SJCRH30 (cell line): Measurements from ENCODE around the gene KBTBD2. TPM values are rescaled to one million over a fixed set of nuclear protein-coding genes. Genes with fewer than 3 reads are reported as not detected.
"Not testable (repeated sequence)": the region's sequence is repeated elsewhere in the genome, so short reads cannot be mapped to it uniquely, and the experiment has no call there.

ENCODE experiments used
- DNase-seq, 2 experiments: peaks; one replicate each; pipeline ENCODE4 v3.0.0-alpha.2; 2015 to 2020
- H3K27ac ChIP-seq: fragments of 250-450 bp; sonication (Bioruptor Pico); 2 replicates; pipeline ENCODE4 v1.5.1; 2020; ENCODE audit warnings: mild to moderate bottlenecking, moderate library complexity
- H3K27me3 ChIP-seq: fragments of 250-450 bp; sonication (Bioruptor Pico); 2 replicates; pipeline ENCODE4 v1.5.1; 2020; ENCODE audit warnings: mild to moderate bottlenecking, moderate library complexity
- H3K36me3 ChIP-seq: fragments of 250-450 bp; sonication (Bioruptor Pico); 2 replicates; pipeline ENCODE4 v1.5.1; 2020; ENCODE audit warnings: mild to moderate bottlenecking, moderate library complexity
- H3K4me1 ChIP-seq: fragments of 250-450 bp; sonication (Bioruptor Pico); 2 replicates; pipeline ENCODE4 v1.5.1; 2020; ENCODE audit warnings: mild to moderate bottlenecking, moderate library complexity
- H3K4me3 ChIP-seq: fragments of 250-450 bp; sonication (Bioruptor Pico); 2 replicates; pipeline ENCODE4 v1.5.1; 2020; ENCODE audit warnings: mild to moderate bottlenecking, moderate library complexity
- H3K9me3 ChIP-seq: fragments of 250-450 bp; sonication (Bioruptor Pico); replicated peaks from 2 replicates; pipeline ENCODE4 v1.5.1; 2020; ENCODE audit warnings: mild to moderate bottlenecking, moderate library complexity
- total RNA-seq: library from RNA; depleted of rRNA; stranded (reverse); fragments of >200 nt; shearing (Covaris generic); gene quantifications from 2 replicates; pipeline ENCODE4 v1.2.3, GENCODE V29; 2014; rRNA removed

Gene KBTBD2
- 50.7 and 51.4 TPM in 2 replicates for total RNA-seq

DNA sequence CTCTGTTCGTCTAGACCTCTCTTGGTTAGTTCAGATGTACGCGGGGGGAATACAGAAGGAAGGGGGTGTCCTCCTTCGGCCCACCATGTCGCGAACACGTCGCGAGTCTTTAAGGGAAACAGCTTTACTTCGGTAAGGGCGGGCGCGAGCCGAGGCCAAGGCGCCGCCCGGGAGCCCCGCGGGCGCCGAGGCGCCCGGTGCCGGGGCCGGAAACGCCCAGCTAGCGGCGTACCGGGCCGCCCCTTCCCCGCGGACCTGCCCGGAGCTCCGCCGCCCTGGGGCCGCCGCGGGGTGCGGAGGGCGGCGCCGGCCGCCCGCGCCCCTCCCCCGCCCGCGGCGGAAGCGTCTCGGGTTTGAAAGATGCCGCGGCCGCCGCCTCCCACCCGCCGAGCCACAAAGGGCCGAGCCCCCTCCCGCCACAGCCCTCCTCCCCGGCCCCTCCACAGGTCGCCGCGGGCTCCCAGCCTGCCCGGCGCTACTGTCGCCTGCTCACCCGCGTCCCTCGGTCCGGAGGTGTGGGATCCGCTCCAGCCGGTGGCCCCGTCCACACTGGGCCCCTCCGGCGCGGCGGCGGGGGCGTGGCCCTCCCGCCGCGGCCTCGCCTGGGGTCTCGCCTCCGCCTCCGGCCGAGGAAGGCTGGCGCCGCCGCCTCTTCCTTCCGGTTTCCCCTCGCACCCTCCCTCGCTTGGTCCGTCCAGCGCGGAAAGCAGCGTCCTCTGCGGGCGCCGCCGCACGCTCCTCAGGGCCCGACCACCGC lies at the start of gene KBTBD2:
TSS of gene KBTBD2 (minus strand) at position 718 of the 757 bp plus-strand sequence. CDS start 12,156 bp downstream, outside the sequence.
- peak; percentile 88 to 90 for DNase-seq
- H3K4me3 ChIP-seq, result peak within 1 kb of the TSS; percentile 100
- no peaks in the 10 kb centered on the region for H3K27me3 ChIP-seq
- peak within 1 kb of the TSS; percentile 90 for H3K27ac ChIP-seq
- H3K9me3 ChIP-seq, result no peaks in the 10 kb centered on the region
- peaks cover 3% of the 10 kb centered on the region; the same call in 1 of the 2 replicates for H3K36me3 ChIP-seq
- H3K4me1 ChIP-seq, result peaks cover 13% of the 10 kb centered on the region

DNA sequence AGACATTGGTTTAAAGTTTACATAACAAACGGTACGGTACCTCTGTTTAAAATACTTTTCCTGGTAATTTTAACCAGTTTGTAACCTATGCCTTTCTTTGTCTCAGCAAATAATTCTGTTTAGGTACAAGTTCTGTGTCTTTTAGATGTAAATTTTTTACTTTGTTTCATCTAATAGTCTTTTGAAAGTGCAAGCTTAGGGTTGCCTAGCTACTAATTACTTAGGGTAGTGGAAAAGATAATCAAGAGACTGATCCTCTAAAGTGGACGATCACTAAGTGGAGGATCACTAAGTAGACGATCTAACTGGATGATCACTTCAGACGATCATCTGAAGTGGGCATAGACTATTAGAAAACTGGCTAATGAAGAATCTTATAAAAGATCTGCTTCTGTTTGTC lies 49.6 kb upstream of the KBTBD2 start:
- H3K9me3 ChIP-seq, result peaks cover 6% of the 10 kb centered on the region
- peak overlapping the region; percentile 72 for H3K4me3 ChIP-seq
- H3K36me3 ChIP-seq, result no peaks in the 10 kb centered on the region; the same call in 1 of the 2 replicates
- DNase-seq, result peak in 1 of 2 experiments; percentile 12
- no peaks in the 10 kb centered on the region for H3K27me3 ChIP-seq
- peaks cover 4% of the 10 kb centered on the region; the same call in 1 of the 2 replicates for H3K4me1 ChIP-seq
- H3K27ac ChIP-seq, result no peak overlapping the region

DNA sequence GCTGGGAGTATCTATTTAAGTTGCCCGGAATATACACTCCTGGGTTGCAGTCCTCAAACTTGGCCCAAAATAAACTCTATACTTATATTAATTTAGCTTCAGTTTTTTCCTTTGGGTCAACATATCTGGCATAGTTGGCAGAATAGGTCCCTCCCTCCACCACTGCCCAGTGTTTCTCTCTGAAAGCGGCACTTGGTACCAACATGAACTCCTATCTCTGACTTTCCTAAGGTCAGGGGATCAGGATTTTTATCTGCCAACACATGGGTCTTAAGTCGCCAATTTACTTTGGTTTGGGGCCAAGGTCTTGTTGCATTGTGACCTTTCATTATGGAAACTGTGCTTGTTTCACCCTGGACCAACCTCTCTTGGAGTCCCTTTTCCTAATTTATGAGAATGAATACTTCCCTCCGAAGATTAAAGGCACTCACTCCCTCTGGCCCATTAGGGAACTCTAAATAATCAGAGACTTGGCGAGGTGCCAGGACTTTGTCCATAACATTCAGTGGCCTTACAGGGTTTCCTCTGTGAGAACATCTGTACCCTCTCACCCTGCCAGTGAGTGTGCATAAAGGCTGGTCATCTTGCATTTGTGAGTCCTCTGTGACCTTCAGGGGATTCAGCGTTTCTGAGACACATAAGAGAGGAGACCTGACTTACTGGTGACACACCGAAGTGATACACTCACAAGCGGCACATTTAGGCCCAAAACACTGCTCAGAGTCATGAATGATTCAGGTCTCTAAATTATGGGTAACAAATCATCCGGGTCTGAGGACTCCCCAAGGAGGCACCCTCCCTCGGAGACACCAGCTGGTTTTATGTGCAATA lies 46.0 kb upstream of the KBTBD2 start:
- H3K4me3 ChIP-seq, result no peak overlapping the region
- no peaks in the 10 kb centered on the region for H3K9me3 ChIP-seq
- peaks cover 4% of the 10 kb centered on the region; the same call in 1 of the 2 replicates for H3K4me1 ChIP-seq
- no peak overlapping the region for H3K27ac ChIP-seq
- peaks cover under 1% of the 10 kb centered on the region for H3K36me3 ChIP-seq
- peak; percentile 44 to 70 for DNase-seq
- no peaks in the 10 kb centered on the region for H3K27me3 ChIP-seq

DNA sequence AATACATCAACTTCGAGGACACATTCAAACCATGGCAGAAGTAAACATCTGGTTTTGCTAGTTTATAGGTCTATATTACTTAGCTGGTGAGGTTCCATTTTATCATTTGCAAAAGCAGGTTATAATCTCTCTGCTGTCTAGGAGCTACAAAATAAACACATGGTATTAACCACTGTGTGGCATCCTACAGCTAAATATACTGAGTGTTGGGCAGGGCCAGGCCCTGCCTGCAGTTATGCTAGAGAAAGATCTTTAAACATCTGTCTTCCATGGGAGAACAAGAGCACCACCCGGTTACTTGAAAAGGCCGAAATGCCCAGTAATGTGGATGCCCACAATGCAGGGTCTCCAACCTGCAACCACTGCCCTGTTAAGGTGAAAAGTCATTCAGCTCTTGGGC lies 45.1 kb upstream of the KBTBD2 start:
- Histone ChIP-seq H3K27me3 (no peaks in the 10 kb centered on the region), H3K4me1 (peaks cover 4% of the 10 kb centered on the region; the same call in 1 of the 2 replicates), H3K36me3 (peaks cover 3% of the 10 kb centered on the region), H3K4me3 (no peak overlapping the region), H3K27ac (no peak overlapping the region), H3K9me3 (no peaks in the 10 kb centered on the region)
- no peak for DNase-seq

DNA sequence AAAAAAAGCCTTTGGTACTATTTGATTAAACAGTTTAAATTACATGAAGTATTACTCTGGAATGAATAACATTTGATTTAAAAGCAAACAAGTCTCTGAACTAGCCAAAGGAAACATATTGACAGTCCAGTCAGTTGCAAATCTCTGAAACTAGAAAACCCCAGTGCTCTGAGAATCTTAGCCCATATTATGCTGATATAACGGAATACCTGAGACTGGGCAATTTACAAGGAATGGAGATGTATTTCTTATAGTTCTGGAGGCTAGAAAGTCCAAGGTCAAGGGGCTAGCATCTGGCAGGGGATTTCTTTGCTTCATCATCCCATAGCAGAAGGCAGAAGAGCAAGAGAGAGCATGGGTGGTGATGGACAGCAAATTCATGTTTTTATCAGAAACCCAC lies 44.0 kb upstream of the KBTBD2 start:
- no peak overlapping the region for H3K27ac ChIP-seq
- no peak for DNase-seq
- no peaks in the 10 kb centered on the region for H3K27me3 ChIP-seq
- peaks cover 4% of the 10 kb centered on the region; the same call in 1 of the 2 replicates for H3K4me1 ChIP-seq
- H3K4me3 ChIP-seq, result no peak overlapping the region
- no peaks in the 10 kb centered on the region for H3K9me3 ChIP-seq
- peaks cover 3% of the 10 kb centered on the region for H3K36me3 ChIP-seq

DNA sequence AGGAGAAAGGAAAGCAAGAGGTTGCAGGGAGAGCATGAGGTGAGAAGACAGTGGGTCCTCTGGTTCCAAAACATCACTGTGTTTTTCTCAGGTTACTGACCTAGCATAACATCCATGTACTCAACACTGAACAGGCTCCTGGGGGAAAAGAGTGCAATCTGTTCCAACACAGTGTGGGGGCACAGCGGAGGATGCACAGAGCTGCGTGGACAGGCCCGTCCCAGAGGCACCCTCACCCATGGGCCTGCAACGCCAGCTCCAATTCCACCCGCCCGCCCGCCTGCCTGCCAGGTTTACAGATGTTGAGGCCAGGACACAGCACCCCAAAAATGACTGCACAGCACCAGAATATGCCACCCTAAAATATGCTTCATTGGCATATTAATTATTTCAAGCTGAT lies 38.8 kb upstream of the KBTBD2 start:
- H3K27ac ChIP-seq, result no peak overlapping the region
- H3K4me1 ChIP-seq, result peaks cover 10% of the 10 kb centered on the region
- no peaks in the 10 kb centered on the region for H3K9me3 ChIP-seq
- no peak overlapping the region for H3K4me3 ChIP-seq
- no peaks in the 10 kb centered on the region for H3K27me3 ChIP-seq
- DNase-seq, result no peak
- peaks cover 21% of the 10 kb centered on the region for H3K36me3 ChIP-seq

DNA sequence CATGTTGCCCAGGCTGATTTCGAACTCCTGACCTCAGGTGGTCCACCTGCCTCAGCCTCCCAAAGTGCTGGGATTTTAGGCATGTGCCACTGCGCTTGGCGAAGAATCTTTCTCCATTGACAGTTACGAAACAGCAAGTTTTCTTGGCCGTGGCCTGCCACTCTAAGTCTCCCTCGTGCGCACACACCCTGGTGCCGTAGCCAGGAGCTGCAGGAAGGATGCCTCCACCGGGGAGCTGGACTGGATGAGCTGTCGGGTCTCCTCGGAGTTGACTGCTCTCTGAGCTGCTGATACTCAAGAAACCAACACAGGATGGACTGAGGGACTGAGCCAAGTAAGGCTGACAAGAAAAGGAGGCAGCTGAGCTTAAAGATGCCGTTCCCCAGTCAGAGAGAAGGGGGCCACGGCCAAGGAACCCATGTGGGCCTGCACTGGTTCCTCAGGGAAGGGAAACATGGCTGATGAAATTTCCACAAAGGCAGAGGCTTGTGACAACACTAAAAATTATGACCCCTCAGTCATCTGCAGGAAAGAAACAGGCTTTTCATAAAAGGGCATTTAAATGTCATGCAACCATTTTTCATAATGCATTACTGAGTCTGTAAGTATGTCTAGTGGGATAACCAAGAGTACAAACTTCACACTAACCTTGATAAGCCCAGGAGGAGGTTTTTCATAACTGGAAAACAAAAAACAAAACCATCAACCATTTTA lies 38.0 kb upstream of the KBTBD2 start:
- no peak for DNase-seq
- Histone ChIP-seq H3K36me3 (peaks cover 21% of the 10 kb centered on the region), H3K9me3 (no peaks in the 10 kb centered on the region), H3K27me3 (no peaks in the 10 kb centered on the region), H3K27ac (no peak overlapping the region), H3K4me3 (no peak overlapping the region), H3K4me1 (peaks cover 13% of the 10 kb centered on the region)

DNA sequence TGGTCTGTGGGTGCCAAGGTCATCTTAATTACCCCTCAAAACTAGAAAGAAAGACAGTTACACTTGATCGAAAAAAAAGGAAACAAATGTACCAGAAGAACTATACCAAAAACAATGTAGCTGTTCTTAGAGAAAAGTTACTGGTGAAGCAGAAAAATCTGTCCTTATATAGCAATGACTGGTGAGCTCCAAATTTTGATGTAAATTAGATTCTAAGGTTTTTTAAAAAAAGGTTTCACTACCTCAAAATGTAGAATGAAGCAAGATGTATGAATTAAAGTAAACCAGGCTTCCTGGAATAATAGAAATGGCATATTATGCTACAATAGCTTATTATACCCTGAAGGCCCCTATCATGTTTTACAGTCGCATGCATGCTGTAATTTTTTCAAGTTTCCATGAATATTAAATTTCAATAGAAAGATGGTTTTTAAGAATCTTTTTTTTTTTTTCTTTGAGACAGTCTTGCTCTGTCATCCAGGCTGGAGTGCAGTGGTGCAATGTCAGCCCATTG lies 37.3 kb upstream of the KBTBD2 start:
- peaks cover 24% of the 10 kb centered on the region for H3K36me3 ChIP-seq
- H3K4me1 ChIP-seq, result peaks cover 13% of the 10 kb centered on the region
- H3K27me3 ChIP-seq, result no peaks in the 10 kb centered on the region
- no peak overlapping the region for H3K4me3 ChIP-seq
- no peak for DNase-seq
- no peak overlapping the region for H3K27ac ChIP-seq
- no peaks in the 10 kb centered on the region for H3K9me3 ChIP-seq

DNA sequence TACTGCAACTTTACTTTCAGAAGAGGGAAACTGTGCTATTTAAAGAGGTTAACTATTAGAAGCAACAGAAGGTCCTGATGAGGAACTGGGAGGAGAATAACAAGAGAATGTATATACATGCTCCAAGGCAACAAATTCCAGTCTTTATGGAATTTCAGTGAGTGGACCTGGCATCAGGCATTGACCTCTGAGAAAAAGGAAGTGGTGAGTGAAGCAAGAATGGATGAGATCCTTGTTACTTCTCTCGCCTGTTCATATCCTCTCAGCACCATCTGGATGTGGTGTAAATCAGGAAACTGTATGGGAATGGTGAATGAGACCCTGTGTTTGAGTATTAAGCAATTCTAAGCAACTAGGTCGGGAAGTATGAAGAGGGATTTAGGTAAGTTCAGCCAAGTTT lies 30.3 kb upstream of the KBTBD2 start:
- Histone ChIP-seq H3K27me3 (no peaks in the 10 kb centered on the region), H3K27ac (peak overlapping the region; percentile 3; the same call in 1 of the 2 replicates), H3K4me3 (no peak overlapping the region), H3K9me3 (no peaks in the 10 kb centered on the region), H3K36me3 (peaks cover 42% of the 10 kb centered on the region), H3K4me1 (peaks cover 21% of the 10 kb centered on the region)
- DNase-seq, result peak in 1 of 2 experiments; percentile 52

DNA sequence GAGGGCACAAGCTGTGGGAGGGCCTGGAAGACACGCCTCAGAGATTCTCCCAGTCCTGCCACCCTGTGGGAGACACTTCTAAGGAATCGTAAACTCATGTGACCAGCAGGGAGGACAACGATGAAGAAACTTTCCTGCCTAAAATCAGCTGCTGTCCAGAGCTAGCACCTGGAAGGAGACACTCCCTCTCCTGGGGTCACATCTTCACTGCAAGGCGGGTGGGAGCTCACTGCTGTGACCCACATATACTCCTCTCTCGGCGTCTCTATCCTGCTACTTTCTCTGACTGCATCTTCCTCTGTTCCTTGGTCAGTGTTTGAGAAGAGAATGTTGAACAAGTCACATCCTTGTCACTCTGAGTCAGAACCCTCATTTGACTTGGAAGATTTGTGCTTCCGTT lies 25.4 kb upstream of the KBTBD2 start:
- H3K27ac ChIP-seq, H3K9me3 ChIP-seq, H3K27me3 ChIP-seq, H3K4me1 ChIP-seq, DNase-seq, H3K4me3 ChIP-seq: not testable (repeated sequence)
- H3K36me3 ChIP-seq, result peaks cover 53% of the 10 kb centered on the region

DNA sequence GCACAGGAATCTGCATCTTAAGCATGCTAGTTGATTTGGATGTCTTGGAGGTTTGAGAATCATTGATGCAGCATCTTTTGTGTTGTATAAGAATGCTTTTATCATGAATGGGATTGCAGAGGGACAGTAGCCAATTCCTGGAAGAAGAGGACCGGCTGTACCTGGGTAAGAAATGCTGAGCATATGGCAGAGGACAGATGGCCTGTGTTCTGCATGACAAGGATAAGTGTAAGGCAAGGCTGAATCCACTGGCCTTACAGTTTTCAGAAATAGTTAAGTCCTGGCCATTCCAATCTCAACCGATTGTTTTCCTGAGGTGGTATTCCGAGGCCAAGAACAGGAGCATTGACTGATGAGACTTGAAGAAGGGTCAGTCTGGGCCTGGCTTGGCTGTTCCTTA lies 24.4 kb upstream of the KBTBD2 start:
- Histone ChIP-seq H3K27ac (no peak overlapping the region), H3K27me3 (no peaks in the 10 kb centered on the region), H3K4me3 (no peak overlapping the region), H3K4me1 (no peaks in the 10 kb centered on the region), H3K36me3 (peaks cover 48% of the 10 kb centered on the region), H3K9me3 (no peaks in the 10 kb centered on the region)
- no peak for DNase-seq

DNA sequence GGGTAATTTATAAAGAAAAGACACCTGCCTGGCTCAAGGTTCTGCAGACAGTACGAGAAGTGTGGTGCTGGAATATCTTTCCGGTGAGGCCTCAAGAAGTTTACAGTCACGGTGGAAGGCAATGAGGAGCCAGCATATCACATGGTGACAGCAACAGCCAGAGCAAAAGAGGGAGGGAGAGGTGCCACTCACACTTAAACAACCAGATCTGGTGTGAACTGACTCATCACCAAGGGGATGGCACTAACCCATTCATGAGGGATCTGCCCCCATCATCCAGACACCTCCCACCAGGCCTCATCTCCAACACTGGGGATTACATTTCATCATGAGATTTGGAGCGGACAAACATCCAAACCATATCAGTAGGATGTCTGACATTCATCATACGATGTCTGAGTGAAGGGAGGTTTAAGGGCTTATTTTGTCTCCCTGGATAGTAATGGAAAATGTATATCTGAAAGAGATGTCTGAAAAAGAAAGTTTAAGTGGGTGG lies 23.5 kb upstream of the KBTBD2 start:
- peaks cover 41% of the 10 kb centered on the region for H3K36me3 ChIP-seq
- no peaks in the 10 kb centered on the region for H3K9me3 ChIP-seq
- no peaks in the 10 kb centered on the region for H3K4me1 ChIP-seq
- no peak overlapping the region for H3K4me3 ChIP-seq
- no peak overlapping the region for H3K27ac ChIP-seq
- H3K27me3 ChIP-seq, result no peaks in the 10 kb centered on the region
- DNase-seq, result no peak

DNA sequence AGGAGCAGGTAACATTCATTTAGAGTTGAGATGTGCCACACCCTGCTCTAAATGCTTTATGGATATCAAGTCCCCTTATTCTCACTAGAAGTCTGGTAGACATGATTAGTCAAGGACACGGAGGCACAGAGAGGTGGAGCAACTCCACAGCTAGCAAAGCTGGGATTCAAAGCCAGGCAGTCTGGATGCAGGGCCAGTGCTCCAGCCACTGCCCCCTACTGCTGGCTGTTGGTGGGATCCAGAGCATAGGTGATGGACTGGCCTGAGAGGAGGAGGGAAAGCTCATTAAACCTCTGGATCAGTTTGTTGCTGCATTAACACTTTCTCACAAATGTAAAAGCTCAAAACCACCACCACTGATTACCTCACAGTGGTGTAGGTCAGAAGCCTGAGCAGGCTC lies 22.6 kb upstream of the KBTBD2 start:
- Histone ChIP-seq H3K4me3 (no peak overlapping the region), H3K9me3 (no peaks in the 10 kb centered on the region), H3K4me1 (no peaks in the 10 kb centered on the region), H3K27ac (no peak overlapping the region), H3K27me3 (no peaks in the 10 kb centered on the region), H3K36me3 (peaks cover 36% of the 10 kb centered on the region)
- DNase-seq, result no peak

DNA sequence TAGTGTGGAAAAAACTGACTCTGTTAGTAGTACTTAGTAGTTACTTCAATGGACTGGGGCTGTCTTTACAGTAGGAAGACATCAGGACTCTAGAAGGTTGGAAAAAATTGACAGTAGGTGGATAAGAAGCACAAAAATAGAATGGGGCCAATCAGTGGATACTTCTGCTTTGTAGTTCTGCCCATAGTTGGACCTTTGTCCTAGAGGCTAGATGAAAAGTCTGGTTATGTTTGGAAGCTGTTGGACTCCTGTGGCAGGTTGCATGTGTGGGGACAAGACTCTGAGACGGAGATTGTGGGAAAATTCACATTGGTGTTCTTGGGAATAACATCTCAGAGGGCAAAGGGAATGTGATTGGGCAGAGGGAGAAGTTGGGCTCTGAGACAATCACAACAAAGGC lies 18.6 kb upstream of the KBTBD2 start:
- Histone ChIP-seq H3K27me3 (no peaks in the 10 kb centered on the region), H3K36me3 (peaks cover 7% of the 10 kb centered on the region; the same call in 1 of the 2 replicates), H3K4me1 (no peaks in the 10 kb centered on the region), H3K27ac (no peak overlapping the region), H3K4me3 (no peak overlapping the region), H3K9me3 (no peaks in the 10 kb centered on the region)
- no peak for DNase-seq
